ENCODE data around the gene DOK1. TPM values are rescaled to one million over a fixed set of nuclear protein-coding genes. Genes with fewer than 3 reads are reported as not detected.

The DOK1 gene
- total and polyA plus RNA-seq, 2 donors (not counting 1 experiment from before 2014, with no cell fraction given): 29.1 to 41.4 TPM

GRCh38 chr2:74581463-74581862 is 26.9 kb downstream of the DOK1 start:
- Histone ChIP-seq H2AFZ (ENCODE audit: insufficient read depth, low read depth, low read length, poor library complexity, severe bottlenecking) (no peak overlapping the region), H3K27ac (ENCODE audit: low read length in 2 of 2) (no peak overlapping the region), H3K27me3 (replicated peaks in 1 of 4; ENCODE audit: control extremely low read depth in 1 of 4, control insufficient read depth in 3 of 4, insufficient read depth in 4 of 4, low read length in 3 of 4) (peaks cover 0 to 2% (median 0%) of the 10 kb centered on the region in 4 experiments), H3K36me3 (replicated peaks in 1 of 2; ENCODE audit: control extremely low read depth in 1 of 2, control insufficient read depth in 1 of 2, extremely low read depth in 1 of 2, insufficient read depth in 2 of 2, low read length in 1 of 2) (no peaks in the 10 kb centered on the region), H3K79me2 (ENCODE audit: control insufficient read depth, insufficient read depth, low read length) (no peaks in the 10 kb centered on the region), H3K9me3 (ENCODE audit: control extremely low read depth in 1 of 3, control insufficient read depth in 2 of 3, insufficient read depth in 1 of 3, low read length in 2 of 3) (no peaks in the 10 kb centered on the region), H3K4me1 (ENCODE audit: control insufficient read depth in 2 of 2, insufficient read depth in 2 of 2, low read length in 2 of 2) (peaks cover 14 to 22% of the 10 kb centered on the region in 2 donors), H3K4me2 (replicated peaks; ENCODE audit: low read depth, low read length, poor library complexity, severe bottlenecking) (no peak overlapping the region), H4K20me1 (ENCODE audit: control insufficient read depth, insufficient read depth, low read length, poor library complexity, severe bottlenecking) (no peaks in the 10 kb centered on the region), H3K4me3 (ENCODE audit: control extremely low read depth in 1 of 5, extremely low read depth in 1 of 5, insufficient read depth in 1 of 5, low read depth in 2 of 5, low read length in 4 of 5) (no peak overlapping the region), H3K9ac (ENCODE audit: low read length) (no peak overlapping the region)
- H3K27me3 Mint-ChIP-seq: no peaks in the 10 kb centered on the region
- CTCF ChIA-PET: no interaction called here
- no peak for TF ChIP-seq CTCF (IDR thresholded peaks at IDR 0.05)
- TF ChIP-seq EZH2 (IDR thresholded peaks at IDR 0.05; ENCODE audit: borderline replicate concordance, insufficient read depth, low read depth, low read length, poor library complexity, severe bottlenecking): no peak
- peaks cover 24% of the 10 kb centered on the region for H3K4me1 Mint-ChIP-seq
- 100% methylated on average over 1 of the region's 3 CpGs for WGBS (ENCODE audit: insufficient coverage)
- ATAC-seq (ENCODE audit: low read depth) (no peak), DNase-seq (no peak)
- POLR2A ChIA-PET: no interaction called here
- H3K4me3 Mint-ChIP-seq: no peak overlapping the region
- H3K27ac Mint-ChIP-seq: no peak overlapping the region
- no peaks in the 10 kb centered on the region for H3K9me3 Mint-ChIP-seq (ENCODE audit: insufficient read depth)
- intact Hi-C loops (cut with micrococcal nuclease): no loop called here

- H3K4me3 Mint-ChIP-seq: no peak overlapping the region
- ChIA-PET POLR2A (no interaction called here), CTCF (interaction anchor here (8.4 kb wide), 1 partner anchor 7 kb away, joined by 103 read pairs; no protein-coding TSS in a partner anchor)
- Histone ChIP-seq H3K4me2 (replicated peaks; ENCODE audit: low read depth, low read length, poor library complexity, severe bottlenecking) (no peak overlapping the region), H3K9me3 (ENCODE audit: control extremely low read depth in 1 of 3, control insufficient read depth in 2 of 3, insufficient read depth in 1 of 3, low read length in 2 of 3) (no peaks in the 10 kb centered on the region), H3K36me3 (replicated peaks in 1 of 2; ENCODE audit: control extremely low read depth in 1 of 2, control insufficient read depth in 1 of 2, extremely low read depth in 1 of 2, insufficient read depth in 2 of 2, low read length in 1 of 2) (no peaks in the 10 kb centered on the region), H4K20me1 (ENCODE audit: control insufficient read depth, insufficient read depth, low read length, poor library complexity, severe bottlenecking) (no peaks in the 10 kb centered on the region), H3K4me3 (ENCODE audit: control extremely low read depth in 1 of 5, extremely low read depth in 1 of 5, insufficient read depth in 1 of 5, low read depth in 2 of 5, low read length in 4 of 5) (no peak overlapping the region), H3K4me1 (ENCODE audit: control insufficient read depth in 2 of 2, insufficient read depth in 2 of 2, low read length in 2 of 2) (peaks cover 7 to 15% of the 10 kb centered on the region in 2 donors), H2AFZ (ENCODE audit: insufficient read depth, low read depth, low read length, poor library complexity, severe bottlenecking) (no peak overlapping the region), H3K27ac (ENCODE audit: low read length in 2 of 2) (no peak overlapping the region), H3K27me3 (replicated peaks in 1 of 4; ENCODE audit: control extremely low read depth in 1 of 4, control insufficient read depth in 3 of 4, insufficient read depth in 4 of 4, low read length in 3 of 4) (peaks cover 0 to 2% (median 0%) of the 10 kb centered on the region in 4 experiments), H3K9ac (ENCODE audit: low read length) (no peak overlapping the region), H3K79me2 (ENCODE audit: control insufficient read depth, insufficient read depth, low read length) (no peaks in the 10 kb centered on the region)
- DNase-seq (no peak), ATAC-seq (ENCODE audit: low read depth) (no peak)
- WGBS (ENCODE audit: insufficient coverage): no CpG with 5 or more reads among the region's 2 CpGs
- H3K9me3 Mint-ChIP-seq (ENCODE audit: insufficient read depth): no peaks in the 10 kb centered on the region
- no peak overlapping the region for H3K27ac Mint-ChIP-seq
- TF ChIP-seq EZH2 (IDR thresholded peaks at IDR 0.05; ENCODE audit: borderline replicate concordance, insufficient read depth, low read depth, low read length, poor library complexity, severe bottlenecking) (no peak), CTCF (IDR thresholded peaks at IDR 0.05) (no peak)
- no peaks in the 10 kb centered on the region for H3K27me3 Mint-ChIP-seq
- H3K4me1 Mint-ChIP-seq: peaks cover 17% of the 10 kb centered on the region
- intact Hi-C loops (cut with micrococcal nuclease): no loop called here
These were observed 27.7 kb downstream of the DOK1 start for GRCh38 chr2:74582184-74582583.
